Right atrium auricular region (tissue), 2 donors: ENCODE results near the gene LZTS3. TPM values are rescaled to one million over a fixed set of nuclear protein-coding genes. Genes with fewer than 3 reads are reported as not detected.
A peak's percentile ranks its signal among the peaks of the same experiment; 100 is the strongest.
"Not testable (repeated sequence)": the region's sequence is repeated elsewhere in the genome, so short reads cannot be mapped to it uniquely, and the experiment has no call there.

Experiments used
- DNase-seq: peaks from one replicate; pipeline ENCODE4 v3.0.0-alpha.2; 2019; ENCODE audit warnings: low spot score
- H3K27ac ChIP-seq, 2 donors: fragments of 200-600 bp; sonication (generic); 1 replicate in 1 of 2; 2 replicates in 1 of 2; pipeline ENCODE4 v1.5.1; 2016 to 2019
- H3K27me3 ChIP-seq, 2 donors: fragments of 200-600 bp; sonication (generic); one replicate each; pipeline versions ENCODE4 v1.5.1 to v1.6.0; 2017 to 2019
- H3K36me3 ChIP-seq: fragments of 200-600 bp; sonication (generic); one replicate; pipeline ENCODE4 v1.5.1; 2016
- H3K4me1 ChIP-seq, 2 donors: fragments of 200-600 bp; sonication (generic); one replicate each; pipeline versions ENCODE4 v1.5.1 to v1.6.0; 2017 to 2019
- H3K4me3 ChIP-seq, 2 donors: fragments of 200-600 bp; sonication (generic); 1 replicate in 1 of 2; 2 replicates in 1 of 2; pipeline ENCODE4 v1.5.1; 2017 to 2019; ENCODE audit warnings: mild to moderate bottlenecking in 1 of 2, moderate library complexity in 1 of 2
- H3K9me3 ChIP-seq, 2 donors: fragments of 200-600 bp; sonication (generic); one replicate each; pipeline ENCODE4 v1.5.1; 2019
- CTCF ChIP-seq, 2 donors: fragments of 200-600 bp; sonication (generic); IDR thresholded peaks; one replicate each; pipeline ENCODE4 v1.5.1; 2019; ENCODE audit warnings: antibody characterized with exemption in 2 of 2
- total RNA-seq, 2 donors: library from RNA; depleted of rRNA; stranded (reverse); fragments of >200 nt; gene quantifications; one replicate each; pipeline ENCODE4 v1.1.0, GENCODE V29; 2016

Gene LZTS3
- total RNA-seq, 2 donors from 2014 or later: 18.9 to 25.9 TPM

DNA sequence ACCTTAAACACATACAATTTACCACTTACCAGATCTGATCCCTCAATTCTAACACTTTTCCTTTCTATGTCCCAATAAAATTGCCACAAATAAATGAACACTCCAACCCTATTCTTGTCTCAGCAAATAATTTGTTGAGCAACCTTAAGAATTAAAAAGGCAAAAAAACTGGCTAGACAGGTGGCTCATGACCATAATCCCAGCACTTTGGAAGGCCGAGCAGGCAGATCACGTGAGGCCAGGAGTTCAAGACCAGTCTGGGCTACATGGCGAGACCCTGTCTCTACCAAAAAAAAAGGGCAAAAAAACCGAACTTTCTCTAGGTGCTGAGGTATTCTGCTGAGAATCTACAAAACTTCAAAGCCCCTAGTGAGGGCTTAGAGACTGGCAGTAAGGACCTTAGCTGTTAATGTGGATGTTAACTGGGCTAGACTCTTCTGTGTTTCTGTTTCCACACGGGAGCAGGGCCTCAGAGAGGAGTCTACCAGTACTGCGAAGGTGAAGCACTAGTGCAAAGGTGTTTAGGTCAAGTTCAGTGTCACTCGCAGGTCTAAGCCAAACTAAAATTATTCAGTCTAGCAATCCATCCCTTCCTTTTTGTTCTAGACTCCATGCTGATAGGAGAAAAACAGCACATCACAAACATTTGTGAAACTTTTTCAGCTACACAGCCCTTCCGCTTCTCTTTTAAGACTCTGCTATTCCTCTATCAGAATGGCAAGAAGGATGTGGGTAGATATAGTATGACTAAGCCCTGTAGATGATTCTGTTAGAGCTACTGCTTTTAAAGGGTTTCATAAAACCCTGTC, 16.3 kb downstream of the LZTS3 start:
- Histone ChIP-seq H3K27me3 (no peaks in the 10 kb centered on the region), H3K36me3 (peaks cover 3% of the 10 kb centered on the region), H3K4me1 (peaks cover 0 to 46% of the 10 kb centered on the region in 2 donors), H3K9me3 (no peaks in the 10 kb centered on the region), H3K27ac (no peak overlapping the region), H3K4me3 (no peak overlapping the region)
- no peak for DNase-seq
- no peak for TF ChIP-seq CTCF (IDR thresholded peaks at IDR 0.05)

DNA sequence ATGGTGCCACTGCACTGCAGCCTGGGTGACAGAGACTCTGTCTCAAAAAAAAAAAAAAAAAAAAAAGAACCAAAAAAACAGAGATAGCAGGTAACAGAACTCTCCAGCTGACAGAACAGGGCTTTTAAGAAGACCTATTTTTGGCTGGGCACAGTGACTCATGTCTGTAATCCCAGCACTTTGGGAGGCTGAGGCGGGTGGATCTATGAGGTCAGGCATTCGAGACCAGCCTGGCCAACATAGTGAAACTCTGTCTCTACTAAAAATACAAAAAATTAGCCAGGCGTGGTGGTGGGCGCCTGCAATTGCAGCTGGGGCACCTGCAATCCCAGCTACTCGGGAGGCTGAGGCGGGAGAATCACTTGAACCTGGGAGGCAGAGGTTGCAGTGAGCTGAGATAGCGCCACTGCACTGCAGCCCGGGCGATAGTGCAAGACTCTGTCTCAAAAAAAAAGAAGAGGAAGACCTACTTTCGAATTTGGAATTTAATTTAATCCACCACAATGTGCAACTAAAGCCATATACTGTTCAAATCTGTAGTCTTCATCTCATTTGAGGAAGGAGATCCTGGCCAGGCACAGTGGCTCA, 21.2 kb downstream of the LZTS3 start:
- Histone ChIP-seq H3K4me1 (peaks cover 0 to 43% of the 10 kb centered on the region in 2 donors), H3K36me3 (peaks cover 21% of the 10 kb centered on the region), H3K27ac (peak overlapping the region; percentile 20 to 38)
- H3K4me3 ChIP-seq, H3K27me3 ChIP-seq, DNase-seq, H3K9me3 ChIP-seq: not testable (repeated sequence)

GRCh38 chr20:3150908-3151307, 22.4 kb downstream of the LZTS3 start:
- DNase-seq: no peak
- no peaks in the 10 kb centered on the region for H3K27me3 ChIP-seq
- no peaks in the 10 kb centered on the region for H3K9me3 ChIP-seq
- peaks cover 0 to 36% of the 10 kb centered on the region in 2 donors for H3K4me1 ChIP-seq
- no peak overlapping the region for H3K4me3 ChIP-seq
- peaks cover 27% of the 10 kb centered on the region for H3K36me3 ChIP-seq
- H3K27ac ChIP-seq: no peak overlapping the region
- no peak for TF ChIP-seq CTCF (IDR thresholded peaks at IDR 0.05)

- DNase-seq: no peak
- H3K27ac ChIP-seq: no peak overlapping the region
These were observed 26.5 kb downstream of the LZTS3 start for GRCh38 chr20:3146732-3147341.

GRCh38 chr20:3141757-3142156, 31.6 kb downstream of the LZTS3 start:
- DNase-seq: no peak
- TF ChIP-seq CTCF (IDR thresholded peaks at IDR 0.05): no peak

More at GRCh38 chr20:3146732-3147341, 26.5 kb downstream of the LZTS3 start:
- peaks cover 24% of the 10 kb centered on the region for H3K36me3 ChIP-seq
- TF ChIP-seq CTCF (IDR thresholded peaks at IDR 0.05): no peak
- peaks cover 0 to 19% of the 10 kb centered on the region in 2 donors for H3K4me1 ChIP-seq
- H3K27me3 ChIP-seq: no peaks in the 10 kb centered on the region
- no peaks in the 10 kb centered on the region for H3K9me3 ChIP-seq
- no peak overlapping the region for H3K4me3 ChIP-seq

DNA sequence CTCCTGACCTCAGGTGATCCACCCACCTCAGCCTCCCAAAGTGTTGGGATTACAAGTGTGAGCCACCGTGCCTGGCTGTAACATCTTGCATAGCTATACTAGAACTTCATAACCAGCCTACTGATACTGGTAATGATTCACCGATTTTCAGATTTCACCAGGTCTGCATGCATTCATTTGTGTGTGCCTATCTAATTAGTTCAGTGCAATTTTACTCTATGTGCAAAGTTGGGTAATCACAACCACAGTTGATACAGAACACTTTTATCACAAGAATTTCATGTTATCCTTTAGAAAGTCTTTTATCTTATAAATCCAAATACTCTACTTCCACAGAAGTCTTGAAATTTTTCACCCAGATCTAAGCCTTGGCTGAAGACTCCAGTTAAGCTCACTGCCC, 35.9 kb downstream of the LZTS3 start:
- Histone ChIP-seq H3K36me3 (no peaks in the 10 kb centered on the region), H3K9me3 (no peaks in the 10 kb centered on the region), H3K27me3 (no peaks in the 10 kb centered on the region), H3K27ac (no peak overlapping the region), H3K4me3 (no peak overlapping the region), H3K4me1 (no peaks in the 10 kb centered on the region)
- TF ChIP-seq CTCF (IDR thresholded peaks at IDR 0.05): no peak
- DNase-seq: no peak

More at GRCh38 chr20:3141757-3142156, 31.6 kb downstream of the LZTS3 start:
- H3K4me3 ChIP-seq: no peak overlapping the region
- no peaks in the 10 kb centered on the region for H3K27me3 ChIP-seq
- H3K9me3 ChIP-seq: no peaks in the 10 kb centered on the region
- peaks cover 1% of the 10 kb centered on the region for H3K36me3 ChIP-seq
- H3K4me1 ChIP-seq: no peaks in the 10 kb centered on the region
- H3K27ac ChIP-seq: no peak overlapping the region
